Renal cortical epithelial cell (primary cell): Measurements from ENCODE around the gene STAC3. TPM values are rescaled to one million over a fixed set of nuclear protein-coding genes. Genes with fewer than 3 reads are reported as not detected.

Experiments used
- DNase-seq: peaks from one replicate; pipeline ENCODE4 v3.0.0-alpha.2; 2011; ENCODE audit warnings: low read depth
- total RNA-seq: library from RNA; depleted of rRNA; stranded (reverse); fragments of >200 nt; gene quantifications from 2 replicates; pipeline ENCODE4 v1.2.3, GENCODE V29; 2014

Gene STAC3
- total RNA-seq, 1 donor from 2014 or later, result 1.2 TPM

DNA sequence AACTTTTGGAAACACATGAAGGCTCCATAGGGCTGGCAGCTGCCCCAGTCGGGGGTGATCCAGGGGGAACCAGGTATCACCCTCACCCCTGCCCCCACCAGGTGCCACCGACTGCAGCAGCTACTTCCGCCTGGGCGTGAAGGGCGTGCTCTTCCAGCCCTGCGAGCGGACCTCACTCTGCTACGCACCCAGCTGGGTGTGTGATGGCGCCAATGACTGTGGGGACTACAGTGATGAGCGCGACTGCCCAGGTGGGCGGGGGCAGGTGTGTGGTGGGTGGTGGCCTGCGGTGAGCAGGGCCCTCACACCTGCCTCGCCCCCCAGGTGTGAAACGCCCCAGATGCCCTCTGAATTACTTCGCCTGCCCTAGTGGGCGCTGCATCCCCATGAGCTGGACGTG is 56.7 kb downstream of the STAC3 start:
- DNase-seq, result no peak

GRCh38 chr12:57193706-57194245 is 57.2 kb downstream of the STAC3 start:
- DNase-seq, result no peak

Other genes starting within 250 kb of the STAC3 start
- gene ZBTB39, start 244.6 kb downstream of the STAC3 start, total RNA-seq, result 3.0 and 7.3 TPM in 2 replicates
- gene TAC3, start 234.7 kb downstream of the STAC3 start, total RNA-seq, result not detected in 2 replicates
- gene MYO1A, start 201.1 kb downstream of the STAC3 start, total RNA-seq, result not detected in 2 replicates
- gene NEMP1, start 172.4 kb downstream of the STAC3 start, total RNA-seq, result 5.2 and 7.8 TPM in 2 replicates
- gene NAB2, start 162.1 kb downstream of the STAC3 start, total RNA-seq, result 13.5 and 16.3 TPM in 2 replicates
- gene STAT6, start 139.8 kb downstream of the STAC3 start, total RNA-seq, result 105 and 131 TPM in 2 replicates
- gene LRP1, start 122.7 kb downstream of the STAC3 start, total RNA-seq, result 11.3 and 157 TPM in 2 replicates
- gene LRP1-AS, start 103.6 kb downstream of the STAC3 start, total RNA-seq, result not detected in 2 replicates
- 0.40 TPM in 1 of 2 replicates, not detected in the other for gene NXPH4, start 34.4 kb downstream of the STAC3 start, total RNA-seq
- gene SHMT2, start 21.5 kb downstream of the STAC3 start, total RNA-seq, result 146 and 208 TPM in 2 replicates
- 2.6 and 32.1 TPM in 2 replicates for gene R3HDM2, start 179.9 kb upstream of the STAC3 start, total RNA-seq
- not detected in 2 replicates for gene INHBC, start 183.6 kb upstream of the STAC3 start, total RNA-seq
- gene INHBE, start 204.1 kb upstream of the STAC3 start, total RNA-seq, result 1.0 and 3.1 TPM in 2 replicates
- 0.50 TPM in 1 of 2 replicates, not detected in the other for gene GLI1, start 208.6 kb upstream of the STAC3 start, total RNA-seq
- not detected in 2 replicates for gene ARHGAP9, start 228.7 kb upstream of the STAC3 start, total RNA-seq
- 131 and 134 TPM in 2 replicates for gene MARS1, start 236.9 kb upstream of the STAC3 start, total RNA-seq